Brain microvascular endothelial cell (primary cell): Measurements from ENCODE around the gene ARID4B.
"Not testable (repeated sequence)": the region's sequence is repeated elsewhere in the genome, so short reads cannot be mapped to it uniquely, and the experiment has no call there.

ENCODE experiments used
- DNase-seq: peaks from one replicate; pipeline ENCODE4 v3.0.0-alpha.2; 2020
- H3K27ac ChIP-seq: fragments of 250-450 bp; sonication (Bioruptor Pico); 2 replicates; pipeline ENCODE4 v1.5.1; 2020; ENCODE audit warnings: mild to moderate bottlenecking, moderate library complexity
- H3K27me3 ChIP-seq: fragments of 250-450 bp; sonication (Bioruptor Pico); replicated peaks from 2 replicates; pipeline ENCODE4 v1.5.1; 2020; ENCODE audit warnings: mild to moderate bottlenecking
- H3K36me3 ChIP-seq: fragments of 250-450 bp; sonication (Bioruptor Pico); replicated peaks from 2 replicates; pipeline ENCODE4 v1.5.1; 2020; ENCODE audit warnings: mild to moderate bottlenecking
- H3K4me3 ChIP-seq: 2 replicates; pipeline ENCODE4 v1.5.1; 2011; ENCODE audit warnings: low read depth, mild to moderate bottlenecking, control low read depth, low read length, moderate library complexity
- in situ Hi-C: cut with HindIII; loops from 2 replicates; pipeline ENCODE4 v1.10.0; 2017; ENCODE audit warnings: low sequenced_read_pairs, low pct_ligation_motif_present
- TF ChIP-seq, protein P1 (sequence below): IDR thresholded peaks from 2 replicates; pipeline ENCODE4 v1.5.1; 2011; ENCODE audit warnings: low read depth, mild to moderate bottlenecking, moderate library complexity, low read length, control low read depth, inconsistent platforms; ENCODE audit errors: missing control alignments

Gene ARID4B

DNA sequence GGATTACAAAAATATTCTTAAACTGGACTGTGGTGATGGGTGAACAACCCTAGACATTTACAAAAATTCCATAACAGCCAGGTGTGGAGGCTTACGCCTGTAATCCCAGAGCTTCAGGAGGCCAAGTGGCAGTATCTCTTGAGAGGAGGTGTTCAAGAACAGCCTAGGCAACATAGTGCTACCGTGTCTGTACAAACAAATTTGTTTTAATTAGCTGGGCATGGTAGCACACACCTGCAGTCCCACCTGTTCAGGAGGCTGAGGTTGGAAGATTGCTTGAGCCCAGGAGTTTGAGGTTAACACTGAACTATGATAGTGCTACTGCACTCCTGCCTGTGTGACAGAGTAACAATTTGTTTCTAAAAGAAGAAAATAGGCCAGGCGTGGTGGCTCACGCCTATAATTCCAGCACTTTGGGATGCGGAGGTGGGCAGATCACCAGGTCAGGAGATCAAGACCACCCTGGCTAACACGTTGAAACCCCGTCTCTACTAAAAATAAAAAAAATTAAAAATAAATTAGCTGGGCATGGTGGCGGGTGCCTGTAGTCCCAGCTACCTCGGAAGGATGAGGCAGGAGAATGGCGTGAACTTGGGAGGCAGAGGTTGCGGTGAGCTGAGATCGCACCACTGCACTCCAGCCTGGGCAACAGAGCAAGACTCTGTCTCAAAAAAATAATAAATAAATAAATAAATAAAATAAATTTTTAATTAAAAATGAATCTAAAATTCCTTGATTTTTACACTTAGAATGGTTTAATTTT lies 37.1 kb downstream of the ARID4B start:
- H3K27ac ChIP-seq = no peak overlapping the region
- in situ Hi-C loops = no loop called here
- H3K36me3 ChIP-seq = no peaks in the 10 kb centered on the region
- no peak overlapping the region for H3K4me3 ChIP-seq
- no peaks in the 10 kb centered on the region for H3K27me3 ChIP-seq
- TF ChIP-seq, protein P1, sequence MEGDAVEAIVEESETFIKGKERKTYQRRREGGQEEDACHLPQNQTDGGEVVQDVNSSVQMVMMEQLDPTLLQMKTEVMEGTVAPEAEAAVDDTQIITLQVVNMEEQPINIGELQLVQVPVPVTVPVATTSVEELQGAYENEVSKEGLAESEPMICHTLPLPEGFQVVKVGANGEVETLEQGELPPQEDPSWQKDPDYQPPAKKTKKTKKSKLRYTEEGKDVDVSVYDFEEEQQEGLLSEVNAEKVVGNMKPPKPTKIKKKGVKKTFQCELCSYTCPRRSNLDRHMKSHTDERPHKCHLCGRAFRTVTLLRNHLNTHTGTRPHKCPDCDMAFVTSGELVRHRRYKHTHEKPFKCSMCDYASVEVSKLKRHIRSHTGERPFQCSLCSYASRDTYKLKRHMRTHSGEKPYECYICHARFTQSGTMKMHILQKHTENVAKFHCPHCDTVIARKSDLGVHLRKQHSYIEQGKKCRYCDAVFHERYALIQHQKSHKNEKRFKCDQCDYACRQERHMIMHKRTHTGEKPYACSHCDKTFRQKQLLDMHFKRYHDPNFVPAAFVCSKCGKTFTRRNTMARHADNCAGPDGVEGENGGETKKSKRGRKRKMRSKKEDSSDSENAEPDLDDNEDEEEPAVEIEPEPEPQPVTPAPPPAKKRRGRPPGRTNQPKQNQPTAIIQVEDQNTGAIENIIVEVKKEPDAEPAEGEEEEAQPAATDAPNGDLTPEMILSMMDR = no peak
- no peak for DNase-seq

DNA sequence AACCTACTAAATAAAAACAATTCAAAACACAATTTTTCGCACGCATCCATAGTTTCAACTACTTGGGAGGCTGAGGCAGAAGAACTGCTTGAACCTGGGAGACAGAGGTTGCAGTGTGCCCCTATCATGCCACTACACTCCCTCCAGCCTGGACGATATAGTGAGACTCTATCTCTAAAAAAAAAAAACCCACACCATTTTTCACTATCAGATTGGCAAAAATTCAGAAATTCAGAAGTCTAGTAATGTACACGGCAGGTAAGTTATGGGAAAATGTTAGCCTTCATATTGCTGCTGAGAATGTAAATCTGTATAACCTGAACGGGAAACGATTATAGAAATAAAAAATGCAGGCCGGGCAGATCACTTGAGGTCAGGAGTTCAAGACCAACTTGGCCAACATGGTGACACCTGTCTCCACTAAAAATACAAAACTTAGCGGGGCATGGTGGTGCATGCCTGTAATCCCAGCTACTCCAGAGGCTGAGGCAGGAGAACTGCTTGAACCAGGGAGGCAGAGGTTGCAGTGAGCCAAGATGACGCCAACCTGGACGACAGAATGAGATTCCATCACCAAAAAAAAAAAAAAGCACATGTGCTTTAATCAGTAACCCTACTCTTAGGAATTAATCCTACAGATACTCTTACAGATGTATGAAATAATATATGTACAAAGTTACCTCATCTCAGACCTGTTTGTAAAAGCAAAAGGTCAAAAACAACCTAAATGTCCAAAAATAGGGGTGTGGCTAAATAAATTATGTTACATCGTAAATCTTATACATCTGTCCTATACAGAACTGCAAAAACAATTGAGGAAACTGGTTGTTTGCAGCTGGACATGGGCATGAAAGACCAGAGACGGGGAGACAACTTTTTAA lies 37.9 kb downstream of the ARID4B start:
- in situ Hi-C loops = no loop called here
- H3K27me3 ChIP-seq = no peaks in the 10 kb centered on the region
- H3K27ac ChIP-seq = no peak overlapping the region
- no peaks in the 10 kb centered on the region for H3K36me3 ChIP-seq
- DNase-seq = no peak
- H3K4me3 ChIP-seq = no peak overlapping the region
- TF ChIP-seq, protein P1 = no peak

DNA sequence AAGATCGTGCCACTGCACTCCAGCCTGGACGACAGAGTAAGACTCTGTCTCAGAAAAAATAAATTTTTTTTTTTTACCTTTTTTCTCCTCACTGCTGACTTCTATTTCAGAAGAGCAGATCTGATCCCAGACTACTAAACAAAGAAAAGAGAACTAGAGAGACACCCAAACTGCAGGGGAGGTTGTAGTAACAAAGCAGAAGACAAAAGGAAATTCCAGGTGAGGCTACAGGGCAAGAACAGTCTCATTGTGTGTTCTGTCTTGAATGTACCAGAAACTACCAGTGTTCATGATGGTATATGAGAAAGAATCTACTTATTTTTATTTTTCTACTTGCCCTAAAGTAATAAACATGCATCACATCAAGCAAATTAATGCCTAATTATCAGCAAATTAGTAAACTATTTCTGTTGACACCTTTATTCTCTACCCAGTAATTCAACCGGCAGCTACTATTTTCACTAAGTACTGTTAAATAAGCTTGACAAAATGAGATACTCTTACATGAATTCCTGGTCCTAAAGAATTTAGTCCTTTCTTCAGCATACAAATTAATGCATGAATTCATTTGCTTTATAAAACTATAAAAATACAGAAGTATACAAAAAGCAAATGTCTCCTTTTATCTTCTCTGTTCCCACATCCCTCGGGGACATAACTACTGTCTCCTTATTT lies 40.6 kb downstream of the ARID4B start:
- TF ChIP-seq, protein P1 = no peak
- Histone ChIP-seq H3K27ac (no peak overlapping the region), H3K27me3 (no peaks in the 10 kb centered on the region), H3K36me3 (no peaks in the 10 kb centered on the region), H3K4me3 (no peak overlapping the region)
- no peak for DNase-seq
- in situ Hi-C loops = no loop called here

DNA sequence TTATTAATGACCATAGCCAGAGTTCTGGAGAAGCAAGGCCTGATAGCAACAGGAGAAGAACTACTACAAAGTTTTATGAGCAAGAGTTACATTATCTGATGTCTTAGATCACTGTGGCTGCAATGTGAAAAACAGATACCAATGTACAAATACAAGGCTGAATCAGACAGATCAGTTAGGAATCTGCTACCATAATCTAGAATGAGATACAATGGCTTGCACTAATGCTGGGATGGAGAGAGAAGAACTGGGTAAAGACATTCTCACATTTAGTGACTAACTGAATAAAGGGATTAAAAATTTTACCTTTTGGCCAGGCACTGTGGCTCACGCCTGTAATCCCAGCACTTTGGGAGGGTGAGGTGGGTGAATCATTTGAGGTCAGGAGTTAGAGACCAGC lies 41.3 kb downstream of the ARID4B start:
- Histone ChIP-seq H3K36me3 (no peaks in the 10 kb centered on the region), H3K4me3 (no peak overlapping the region), H3K27ac (no peak overlapping the region), H3K27me3 (no peaks in the 10 kb centered on the region)
- in situ Hi-C loops = no loop called here
- no peak for DNase-seq
- TF ChIP-seq, protein P1 = no peak

DNA sequence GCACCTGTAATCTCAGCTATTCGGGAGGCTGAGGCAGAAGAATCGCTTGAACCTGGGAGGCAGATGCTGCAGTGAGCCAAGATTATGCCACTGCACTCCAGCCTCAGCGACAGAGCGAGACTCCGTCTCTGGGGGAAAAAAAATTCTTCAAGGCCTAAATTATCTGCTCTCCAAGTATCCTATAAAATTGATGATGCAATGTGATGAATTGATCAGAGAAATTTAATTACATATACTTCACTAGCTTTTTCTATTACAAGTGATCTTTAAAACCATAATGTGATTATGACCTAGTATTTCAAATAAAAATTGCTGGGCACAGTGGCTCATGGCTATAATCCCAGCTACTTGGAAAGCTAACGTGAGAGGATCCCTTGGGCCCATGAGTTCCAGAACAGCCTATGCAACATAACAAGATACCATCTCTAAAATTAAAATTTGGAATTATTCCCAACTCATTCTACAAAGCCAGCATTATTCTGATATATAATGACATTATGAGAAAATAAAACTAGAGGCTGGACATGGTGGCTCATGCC lies 43.7 kb downstream of the ARID4B start:
- no peak overlapping the region for H3K27ac ChIP-seq
- no peaks in the 10 kb centered on the region for H3K27me3 ChIP-seq
- no peaks in the 10 kb centered on the region for H3K36me3 ChIP-seq
- TF ChIP-seq, protein P1 = no peak
- in situ Hi-C loops = no loop called here
- H3K4me3 ChIP-seq = no peak overlapping the region
- no peak for DNase-seq

DNA sequence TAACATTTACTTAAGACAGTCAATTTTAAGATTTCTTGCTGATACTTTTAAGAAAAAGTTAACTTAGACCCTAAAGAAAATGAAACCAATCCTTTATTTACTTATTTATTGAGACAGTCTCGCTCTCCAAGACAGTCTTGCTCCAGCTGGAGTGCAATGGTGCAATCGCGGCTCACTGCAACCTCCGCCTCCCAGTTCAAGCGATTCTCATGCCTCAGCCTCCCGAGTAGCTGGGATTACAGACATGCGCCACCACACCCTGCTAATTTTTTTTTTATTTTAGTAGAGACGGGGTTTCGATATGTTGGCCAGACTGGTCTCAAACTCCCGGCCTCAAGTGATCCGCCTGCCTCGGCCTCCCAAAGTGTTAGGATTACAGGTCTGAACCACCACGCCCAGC lies 44.3 kb downstream of the ARID4B start:
- H3K36me3 ChIP-seq, DNase-seq, H3K4me3 ChIP-seq, H3K27me3 ChIP-seq, H3K27ac ChIP-seq, in situ Hi-C loops: not testable (repeated sequence)
